ENCODE results near the gene RAB11FIP4.

RAB11FIP4 gene

DNA sequence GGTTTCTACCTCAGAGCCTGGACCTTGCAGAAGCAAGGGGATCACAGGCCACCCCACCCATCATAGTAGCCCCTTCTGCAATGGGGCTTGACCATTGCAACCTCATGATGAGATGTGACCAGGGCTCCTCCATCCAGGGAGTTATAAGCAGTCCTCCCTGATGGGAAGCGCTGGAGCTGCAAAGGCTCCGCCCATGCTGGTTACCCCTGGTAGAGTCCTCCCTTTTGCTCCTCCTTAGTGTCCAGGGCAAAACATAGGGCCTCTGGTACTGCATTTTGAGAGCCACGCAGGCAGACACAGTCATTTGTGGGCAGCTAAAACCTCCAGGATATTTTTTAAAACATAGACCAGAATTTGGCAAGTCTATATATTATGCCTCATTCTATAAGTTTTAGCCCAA, 161.1 kb downstream of the RAB11FIP4 start:
- no peak for DNase-seq

DNA sequence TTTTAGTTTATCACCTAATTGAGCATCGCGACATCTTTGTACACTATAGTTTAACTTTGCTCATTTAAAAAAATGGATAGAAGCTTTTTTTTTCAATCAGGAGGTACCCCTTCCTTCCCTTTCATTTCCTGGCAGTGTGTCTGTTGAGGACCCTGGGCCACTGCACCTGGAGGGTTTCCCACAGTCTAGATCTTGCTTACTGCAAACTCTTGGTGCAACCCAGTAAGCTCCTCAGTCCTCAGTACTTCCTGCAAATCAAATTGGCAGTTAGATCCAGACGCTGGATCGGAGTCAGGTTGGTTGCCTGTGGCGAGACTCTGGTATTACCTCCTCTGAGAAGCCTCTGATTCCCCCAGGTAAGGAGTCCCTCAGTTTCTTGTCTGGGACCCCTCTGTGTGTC, 162.0 kb downstream of the RAB11FIP4 start:
- no peak for DNase-seq

DNA sequence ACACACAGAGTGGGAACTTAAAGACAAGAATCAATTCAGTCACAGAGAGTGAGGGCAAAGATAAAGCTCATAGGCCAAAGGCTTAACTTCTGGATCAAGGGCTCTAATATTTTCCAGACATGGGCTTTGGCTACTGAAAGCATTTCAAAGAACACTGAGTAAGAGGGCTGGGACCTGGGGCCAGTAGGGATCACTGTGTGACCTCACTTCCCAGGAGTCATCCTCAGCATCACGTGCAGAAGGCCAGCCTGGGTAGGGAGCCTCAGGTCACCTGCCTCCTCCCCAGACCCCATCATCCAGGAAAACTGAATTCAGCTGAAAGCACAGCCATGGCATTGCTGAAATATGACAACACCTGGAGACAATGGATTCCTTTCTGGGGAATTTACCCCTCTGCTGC, 163.5 kb downstream of the RAB11FIP4 start:
- DNase-seq: no peak

DNA sequence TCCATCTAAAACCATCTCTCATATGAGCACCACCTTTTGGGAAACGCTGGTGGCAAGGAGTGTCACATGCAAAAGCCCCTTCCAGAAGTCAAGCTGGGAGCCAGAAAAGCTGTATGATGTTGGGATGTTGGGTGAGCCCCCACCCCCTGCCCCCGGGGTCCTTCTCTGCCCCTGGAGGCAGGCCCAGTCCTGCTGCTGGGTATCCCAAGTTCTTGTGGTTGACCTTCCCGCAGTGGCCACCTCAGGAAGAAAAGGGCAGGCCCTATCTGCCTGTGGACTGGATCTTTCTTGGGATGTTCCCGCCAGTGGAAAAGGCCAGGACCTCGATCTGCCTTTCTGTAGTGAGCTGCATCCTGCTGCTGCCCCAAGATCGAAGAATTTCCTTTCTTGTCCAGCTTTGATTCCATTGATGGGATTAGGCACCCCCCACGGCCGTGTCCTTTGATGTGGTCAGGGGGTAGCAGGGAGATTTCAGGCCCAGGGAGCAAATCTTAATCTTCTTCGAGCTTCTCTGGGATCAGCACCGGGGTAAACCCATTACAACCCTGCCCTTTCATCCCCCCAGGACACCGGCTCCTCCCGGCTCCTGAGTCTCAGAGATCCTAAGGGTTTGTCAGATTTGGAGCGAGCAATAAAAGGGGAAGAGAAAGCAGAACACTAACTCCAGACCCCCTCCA, 165.6 kb downstream of the RAB11FIP4 start:
- DNase-seq: no peak

DNA sequence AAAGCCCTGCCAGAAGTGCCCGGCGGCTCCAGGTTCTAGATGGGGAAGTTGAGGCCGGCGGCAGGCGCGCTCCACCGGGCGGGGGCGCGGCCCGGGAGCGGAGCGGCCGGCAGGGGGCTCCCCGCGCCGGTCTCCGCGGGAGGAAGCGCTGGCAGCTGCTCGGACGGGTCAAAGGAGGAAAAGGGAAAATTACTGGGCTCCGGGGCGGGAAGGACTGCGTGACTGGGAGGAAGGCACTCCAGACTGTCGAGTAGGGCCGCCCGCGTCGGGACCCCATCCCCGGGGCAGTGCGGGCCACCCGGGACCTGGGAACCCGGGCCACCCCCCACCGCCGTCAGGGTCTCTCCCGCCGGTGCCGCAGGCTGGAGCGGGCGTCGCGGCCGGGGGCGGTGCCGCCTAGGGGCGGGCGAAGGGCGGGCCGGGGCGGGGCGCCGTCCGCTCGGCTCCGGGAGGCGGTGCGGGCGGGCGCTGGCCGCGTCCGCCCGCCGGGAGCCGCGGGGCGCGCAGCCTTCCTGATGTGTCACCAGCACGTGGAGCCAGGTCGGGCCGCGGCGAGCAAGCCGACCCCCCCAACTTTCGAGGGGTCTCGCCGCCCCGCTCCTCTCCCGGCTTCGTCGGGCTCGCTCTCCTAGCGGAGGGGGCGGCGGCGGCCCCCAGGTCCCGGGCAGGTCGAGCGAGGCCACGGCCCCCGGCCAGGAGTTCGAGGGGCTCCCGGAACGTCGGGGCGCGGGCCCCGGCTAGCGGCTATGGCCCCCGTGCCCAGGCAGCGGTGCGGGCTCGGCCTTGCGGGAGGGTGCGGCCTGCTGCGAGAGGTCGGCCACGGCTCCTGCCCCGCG, 167.5 kb downstream of the RAB11FIP4 start:
- peak in 3 of 4 experiments; percentile 12 to 53 (median 16) for DNase-seq

DNA sequence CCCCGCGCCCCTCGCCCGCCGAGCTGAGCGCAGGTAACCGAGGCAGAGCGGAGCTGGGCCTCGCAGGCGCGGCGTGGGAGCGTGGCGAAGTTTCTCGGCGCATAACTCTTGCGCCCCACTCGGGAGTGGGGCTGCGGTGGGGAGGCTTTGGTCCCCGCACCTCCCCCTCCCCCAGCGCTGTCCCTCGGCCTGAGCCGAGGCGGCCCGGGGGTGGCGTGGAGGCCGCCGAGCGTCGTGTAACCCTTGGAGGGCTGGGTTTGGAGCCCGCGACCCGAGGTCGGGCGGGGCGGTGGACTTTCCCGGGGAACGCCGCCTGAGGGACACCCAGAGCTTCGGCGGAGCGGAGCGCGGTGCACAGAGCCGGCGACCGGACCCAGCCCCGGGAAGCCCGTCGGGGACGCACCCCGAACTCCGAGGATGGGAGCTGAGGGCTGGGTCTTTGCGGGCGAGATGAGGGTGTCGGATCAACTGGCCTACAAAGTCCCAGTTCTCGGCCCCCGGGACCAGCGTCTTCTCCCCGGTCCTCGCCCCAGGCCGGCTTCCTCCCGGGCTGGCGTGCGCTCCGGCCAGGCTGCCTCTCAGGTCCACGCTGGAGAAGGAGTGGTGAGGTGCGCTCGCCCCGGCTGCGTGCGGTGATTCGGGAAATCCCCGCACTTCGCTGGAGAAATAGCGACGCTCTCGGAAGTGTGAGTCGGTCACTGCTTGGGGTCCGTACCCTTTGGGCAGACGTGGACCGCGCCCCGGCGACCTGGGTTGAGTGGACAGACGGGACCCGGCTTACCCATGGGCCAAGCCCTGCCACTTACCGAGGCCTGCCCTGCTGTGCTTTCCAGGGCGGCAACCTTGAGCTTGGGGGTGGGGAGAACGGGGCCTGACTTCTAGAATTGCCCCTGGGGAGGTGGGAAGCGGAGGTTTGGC, 168.4 kb downstream of the RAB11FIP4 start:
- no peak for DNase-seq

DNA sequence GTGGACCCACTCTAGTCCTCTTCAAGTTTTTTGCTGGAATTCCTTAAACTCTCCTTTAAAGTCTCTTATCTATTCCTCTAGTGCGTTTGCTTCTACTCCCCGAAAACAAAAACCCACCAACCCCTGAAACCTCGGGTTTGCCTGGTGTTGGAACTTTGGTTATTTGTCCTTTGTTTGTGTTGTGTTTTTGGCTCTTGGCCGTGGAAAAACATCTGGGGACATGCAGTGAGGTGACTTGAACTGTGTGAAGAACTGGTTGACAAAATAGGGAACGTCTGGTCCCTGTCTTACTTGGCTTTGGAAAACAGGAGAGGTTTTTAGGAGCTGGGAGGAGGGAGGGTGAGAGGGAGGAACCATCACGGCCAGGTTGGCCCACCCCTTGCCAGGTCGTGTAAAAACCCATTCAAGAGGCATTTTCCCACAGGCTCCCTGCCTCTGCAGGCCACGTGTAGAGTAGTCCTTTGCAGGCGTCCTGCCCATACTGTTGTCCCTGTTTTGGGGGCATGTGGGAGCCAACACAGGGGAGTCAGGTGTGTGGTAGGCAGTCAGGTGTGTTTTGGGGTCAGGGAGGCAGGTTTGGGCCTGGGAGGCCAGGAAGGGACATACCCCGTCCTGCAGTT, 169.3 kb downstream of the RAB11FIP4 start:
- DNase-seq: no peak

DNA sequence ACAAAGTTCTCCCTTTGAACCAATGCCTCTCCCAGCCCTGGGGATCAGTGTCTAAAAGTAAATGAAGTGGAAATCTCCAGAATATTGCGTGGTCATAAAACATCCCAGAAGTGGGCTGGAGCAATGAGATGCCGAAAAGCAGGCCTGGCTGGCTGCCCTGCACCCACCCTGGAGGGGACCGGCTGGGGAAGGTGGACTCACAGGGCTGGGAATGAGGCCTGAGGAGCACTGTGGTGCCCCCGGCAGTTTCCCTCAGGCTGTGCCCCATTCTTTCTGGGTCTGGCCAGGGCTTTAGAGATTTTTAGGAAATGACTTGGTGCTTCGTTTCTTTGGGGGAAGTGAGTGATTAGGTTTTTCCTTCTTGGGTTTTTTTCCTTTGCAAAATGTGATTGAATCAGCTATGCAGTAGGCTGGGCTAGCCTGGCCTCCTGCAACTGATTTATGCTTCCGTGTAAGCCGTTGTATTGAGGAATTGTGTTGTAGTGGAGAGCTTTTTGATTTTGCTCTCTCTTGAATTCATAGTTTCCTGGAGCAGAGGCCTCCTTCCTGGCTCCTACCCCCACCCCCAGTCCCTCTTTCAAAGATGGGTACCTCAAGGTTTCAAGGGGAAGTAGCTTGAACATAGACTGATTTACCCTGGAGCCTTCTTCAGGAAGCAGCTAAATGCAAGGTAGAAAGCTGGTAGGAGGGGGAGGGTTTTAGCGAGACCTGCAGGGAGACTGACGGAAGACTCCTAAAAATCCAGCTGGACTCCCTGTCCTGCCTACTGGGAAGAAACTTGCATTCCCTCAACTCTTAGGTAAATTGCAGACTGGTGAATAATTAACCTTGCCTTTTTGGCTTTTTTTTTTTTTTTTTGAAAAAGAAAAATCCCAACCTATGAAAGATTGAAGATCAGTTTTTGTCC, 170.2 kb downstream of the RAB11FIP4 start:
- no peak for DNase-seq

DNA sequence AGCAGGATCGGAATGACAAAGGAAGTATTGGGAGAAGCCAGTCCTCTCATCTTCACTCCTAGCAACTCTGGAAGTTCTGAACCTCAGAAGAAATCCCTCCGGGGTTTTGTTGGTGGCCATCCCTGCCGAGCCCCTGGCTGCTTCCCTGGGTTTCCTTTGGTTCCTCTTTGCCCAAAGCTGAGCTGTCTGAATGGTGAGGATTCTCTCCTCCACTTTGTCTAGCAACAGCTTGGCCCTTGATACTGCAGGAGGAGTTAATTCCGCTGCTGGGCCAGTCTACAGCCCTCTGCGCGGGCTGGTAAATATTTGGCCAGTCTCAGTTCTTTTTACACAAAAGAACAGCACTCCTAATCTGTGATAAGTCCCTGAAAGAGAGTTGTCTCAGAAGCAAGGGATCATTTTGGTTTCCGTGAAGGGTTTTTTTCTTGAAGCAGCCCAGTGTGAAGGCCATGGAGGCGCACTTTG, 170.9 kb downstream of the RAB11FIP4 start:
- DNase-seq: no peak

DNA sequence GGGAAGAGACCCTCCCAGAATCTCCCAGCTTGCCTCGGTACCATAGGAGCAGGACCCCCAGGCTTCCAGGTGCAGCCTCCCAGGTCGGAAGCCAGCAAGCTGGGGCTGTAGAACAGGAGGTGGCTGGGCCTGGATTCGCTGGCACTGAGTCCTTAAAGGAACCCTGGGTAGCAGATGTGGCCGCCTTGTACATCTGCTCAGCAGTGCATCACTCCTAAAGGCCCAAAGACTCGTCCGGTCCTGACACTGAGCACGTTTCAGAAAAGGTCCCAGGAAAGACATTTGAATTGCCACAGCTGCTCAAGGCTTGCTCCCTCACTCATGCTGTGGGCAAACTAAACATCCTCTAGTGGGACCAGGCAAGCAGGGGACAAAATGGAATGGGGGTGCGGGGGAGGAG, 172.8 kb downstream of the RAB11FIP4 start:
- DNase-seq: no peak

DNA sequence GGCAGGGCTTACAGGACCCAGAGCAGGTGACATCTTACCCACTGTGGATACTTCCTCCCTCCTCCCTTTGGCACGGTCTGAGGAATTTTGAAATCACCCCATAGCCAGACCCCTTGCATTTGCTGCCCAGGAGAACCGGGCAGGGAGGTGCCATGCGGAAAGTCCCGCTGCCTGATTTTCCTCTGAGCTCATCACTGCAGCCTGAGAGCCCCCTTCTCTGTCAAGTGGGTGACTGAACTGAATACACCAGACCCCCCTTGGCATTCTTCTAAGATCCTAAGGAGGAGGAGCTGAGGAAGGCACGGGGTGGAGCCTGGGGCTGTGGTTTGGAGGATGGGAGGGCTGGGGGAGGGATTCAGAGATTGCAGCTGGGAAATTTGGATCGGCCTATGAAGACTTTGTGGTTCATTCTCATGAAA, 173.4 kb downstream of the RAB11FIP4 start:
- no peak for DNase-seq

DNA sequence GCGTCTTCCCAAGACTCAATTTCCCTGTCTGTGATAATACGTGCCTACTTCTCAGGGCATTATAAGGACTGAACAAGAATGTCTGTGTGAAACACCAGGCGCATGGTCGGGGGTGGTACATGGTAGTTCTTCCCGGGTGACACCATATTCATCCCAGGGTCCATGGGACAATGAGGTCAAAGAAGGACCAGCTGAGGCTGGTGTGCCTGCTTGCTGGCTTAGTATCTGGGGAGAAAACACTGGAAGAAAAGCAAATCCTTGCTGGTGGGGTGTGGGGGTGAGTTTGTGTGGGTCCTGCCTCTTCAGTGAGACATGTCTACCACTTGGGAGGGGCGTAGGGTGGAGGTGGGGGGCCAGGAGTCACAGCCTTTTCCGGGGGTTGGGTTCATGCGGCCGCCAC, 174.2 kb downstream of the RAB11FIP4 start:
- DNase-seq: no peak

DNA sequence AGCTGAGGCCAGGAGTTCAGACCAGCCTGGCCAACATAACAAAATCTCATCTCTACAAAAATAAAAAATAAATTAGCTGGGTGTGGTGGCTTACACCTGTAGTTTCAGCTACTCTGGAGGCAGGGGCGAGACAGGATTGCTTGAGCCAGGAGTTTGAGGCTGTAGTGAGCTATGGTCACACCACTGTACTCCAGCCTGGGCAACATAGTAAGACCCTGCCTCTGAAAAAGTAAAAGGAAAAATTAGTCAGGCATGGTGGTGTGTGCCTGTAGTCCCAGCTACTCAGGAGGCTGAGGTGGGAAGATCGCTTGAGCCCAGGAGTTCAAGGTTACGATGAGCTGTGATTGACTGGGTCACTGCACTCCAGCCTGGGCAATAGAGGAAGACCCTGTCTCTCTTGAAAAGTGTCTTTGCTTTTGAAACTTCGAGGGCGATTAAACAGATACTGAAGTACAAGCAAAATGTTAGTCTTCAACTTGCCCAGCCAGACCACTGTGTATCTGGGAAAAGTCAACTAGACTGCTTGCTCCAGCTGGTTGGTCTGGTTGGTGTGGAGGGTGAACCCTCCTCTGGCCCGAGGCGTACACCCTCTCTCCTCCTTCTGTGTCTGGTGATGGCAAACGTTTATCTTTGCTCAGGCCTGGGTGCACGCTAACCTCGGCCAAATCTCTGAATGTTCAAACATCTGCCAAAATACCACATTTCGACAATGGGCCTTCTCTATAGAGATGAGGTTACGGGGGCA, 174.9 kb downstream of the RAB11FIP4 start:
- no peak for DNase-seq

DNA sequence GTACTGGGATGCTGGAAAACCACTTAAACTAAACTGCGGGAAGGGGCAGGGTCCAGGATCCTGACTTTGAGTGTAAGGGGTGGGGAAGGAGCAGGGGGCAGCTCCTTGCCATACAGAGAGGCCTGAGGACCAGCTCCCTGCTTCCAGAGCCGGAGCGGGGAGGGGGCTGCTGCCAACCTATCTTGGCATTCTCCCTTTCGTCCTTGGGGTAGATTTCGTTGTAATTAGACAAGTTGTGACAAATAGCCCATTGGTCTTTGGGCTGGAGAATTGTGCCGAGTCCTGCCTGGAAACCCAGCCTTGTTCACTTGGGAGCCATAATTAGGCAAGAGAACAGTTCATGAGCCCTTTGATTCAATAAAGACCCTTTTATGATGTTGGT, 175.5 kb downstream of the RAB11FIP4 start:
- no peak for DNase-seq

DNA sequence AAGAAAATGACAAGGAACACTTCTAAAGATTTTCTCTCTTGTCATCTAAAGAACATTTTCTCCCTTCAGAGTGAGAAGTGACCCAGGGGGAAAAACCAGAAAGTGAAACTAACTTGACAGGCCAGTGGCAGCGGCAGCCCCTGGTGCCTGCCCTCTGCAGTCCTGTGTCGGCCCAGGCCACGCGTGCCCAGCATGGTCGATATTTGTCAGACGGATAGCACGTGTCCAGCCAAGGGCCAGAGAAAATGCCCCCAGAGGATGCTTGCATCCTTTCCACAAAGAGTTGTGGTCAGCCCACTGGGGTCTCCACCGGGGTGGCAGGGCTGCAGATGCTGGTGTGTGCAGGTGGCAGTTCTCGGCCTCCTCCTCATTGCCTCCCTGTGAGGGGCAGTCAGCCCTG, 176.6 kb downstream of the RAB11FIP4 start:
- no peak for DNase-seq

DNA sequence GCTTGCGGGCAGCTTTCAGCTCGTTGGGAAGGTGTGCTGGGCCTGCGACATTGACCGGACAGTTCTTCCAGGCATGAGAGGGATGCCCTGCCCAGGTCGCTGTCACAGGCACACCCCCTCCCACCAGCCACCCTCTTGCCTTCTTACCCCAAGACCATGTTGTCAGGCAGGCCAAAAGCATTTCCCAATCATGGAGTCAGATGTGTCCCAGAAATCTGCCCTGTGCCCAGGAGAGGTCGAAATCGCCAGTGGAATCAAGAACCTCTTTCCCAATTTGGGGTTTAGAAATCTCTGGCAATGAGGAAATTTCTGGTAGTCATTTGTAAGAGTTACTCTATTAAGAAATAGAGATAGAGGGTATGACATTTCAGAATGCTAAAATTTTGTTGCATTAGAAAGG, 177.1 kb downstream of the RAB11FIP4 start:
- no peak for DNase-seq

DNA sequence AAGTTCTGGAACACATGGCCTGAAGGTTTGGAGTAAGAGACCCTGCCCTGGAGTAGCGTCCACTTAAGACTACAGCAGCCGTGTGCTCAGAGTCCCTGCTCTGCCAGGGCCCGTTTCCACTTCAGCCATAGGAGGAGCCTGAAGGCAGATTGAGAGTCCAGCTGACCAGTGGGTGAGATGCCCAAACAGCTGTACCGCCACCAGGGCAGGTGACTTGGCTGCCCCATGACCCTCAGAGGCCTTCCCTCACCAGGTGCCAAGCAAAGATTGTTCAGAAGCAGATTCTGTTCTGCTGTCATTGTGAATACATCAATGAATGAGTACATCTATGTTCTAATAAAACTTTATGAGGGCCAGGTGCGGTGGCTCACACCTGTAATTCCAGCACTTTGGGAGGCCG, 178.8 kb downstream of the RAB11FIP4 start:
- no peak for DNase-seq

DNA sequence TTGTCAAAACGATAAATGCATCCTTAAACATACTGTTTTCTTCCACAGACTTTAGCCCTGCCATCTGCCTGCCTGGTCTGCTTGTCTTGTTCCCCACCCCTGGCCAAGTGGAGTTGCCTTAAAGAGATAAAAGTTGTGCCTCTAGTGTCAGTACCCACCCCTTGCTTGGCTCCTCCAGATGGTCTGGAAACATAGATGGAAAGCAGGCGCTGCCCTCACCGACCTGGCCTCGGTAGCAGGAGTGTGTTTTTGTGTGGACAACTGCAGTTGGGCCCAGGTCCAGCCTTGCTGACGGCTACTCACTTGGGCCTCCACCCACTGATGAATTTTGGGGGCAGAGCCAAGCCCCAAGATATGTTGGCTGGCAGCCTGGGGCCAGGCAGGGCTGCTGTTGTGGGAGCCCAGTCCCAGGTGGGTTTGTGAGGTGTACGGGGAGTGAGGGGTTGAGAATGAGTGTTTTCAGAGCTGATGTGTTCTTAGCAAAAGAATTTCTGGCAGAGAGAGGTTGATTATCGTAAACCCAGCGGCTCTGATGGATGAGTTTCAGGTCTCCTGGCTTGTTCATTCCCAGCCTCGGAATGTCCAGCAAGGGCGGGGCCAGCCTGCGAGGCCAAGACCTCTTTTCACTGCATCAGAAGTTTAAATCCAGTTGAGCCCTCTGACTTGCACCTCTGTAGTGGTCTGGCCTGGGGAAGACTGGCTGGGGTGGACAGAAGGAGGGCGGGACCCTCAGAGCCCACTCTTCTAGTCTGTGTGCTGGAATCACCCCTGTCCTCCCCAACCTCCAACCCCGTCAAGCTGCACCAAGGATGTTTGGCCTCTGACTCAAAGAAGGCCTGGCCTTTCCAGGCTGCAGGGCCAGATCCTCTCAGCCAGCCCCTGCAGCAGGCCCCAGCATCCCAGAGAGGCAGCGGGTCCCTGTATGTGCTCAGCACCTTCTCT, 179.7 kb downstream of the RAB11FIP4 start:
- DNase-seq: no peak

DNA sequence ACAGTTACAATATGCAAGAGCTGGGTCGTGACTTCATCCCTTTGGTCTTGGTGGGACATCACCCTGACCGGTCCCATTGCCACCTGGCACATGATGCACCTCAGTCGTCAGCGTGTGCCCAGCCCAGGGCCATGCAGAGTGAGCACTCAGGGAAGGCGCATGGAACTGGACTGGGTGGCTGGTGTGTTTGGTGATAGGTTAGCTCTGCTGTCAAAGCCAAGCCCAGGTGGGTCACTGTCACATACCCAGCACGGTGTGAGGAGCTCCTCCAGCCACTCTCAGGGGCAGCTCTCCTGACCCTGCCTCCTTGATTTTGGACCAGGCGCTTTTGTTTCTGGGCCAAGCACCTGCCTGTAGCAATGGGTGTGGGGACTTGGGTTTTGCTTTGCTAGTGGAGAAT, 180.9 kb downstream of the RAB11FIP4 start:
- DNase-seq: no peak

DNA sequence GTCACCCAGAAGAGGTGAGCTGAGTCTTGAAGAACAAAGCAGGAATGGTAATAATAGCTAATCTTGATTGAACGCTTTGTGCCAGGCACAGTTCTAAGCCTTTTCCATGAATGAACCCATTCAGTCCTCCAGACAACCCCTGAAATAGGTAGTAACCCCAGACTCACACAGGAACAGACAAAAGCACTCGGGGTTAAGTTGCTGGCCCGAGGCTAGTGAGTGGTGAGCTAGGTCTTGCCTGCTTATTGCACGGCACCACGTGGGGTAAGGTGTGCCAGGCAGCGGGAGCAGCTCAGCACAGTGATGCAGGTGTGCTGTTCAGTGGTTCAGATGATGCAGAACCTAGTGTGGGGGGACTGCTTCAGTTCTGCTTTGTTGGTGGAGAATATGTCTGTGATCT, 181.6 kb downstream of the RAB11FIP4 start:
- no peak for DNase-seq

All from activated naive CD4-positive, alpha-beta T cell (primary cell).